NCI-H446 (cell line): ENCODE data around the gene CRYBA4.
A peak's percentile ranks its signal among the peaks of the same experiment; 100 is the strongest.

Experiments used
- DNase-seq, 2 experiments: peaks; one replicate each; lab custom pipeline; 2025; lab: John Stamatoyannopoulos, UW

The CRYBA4 gene

DNA sequence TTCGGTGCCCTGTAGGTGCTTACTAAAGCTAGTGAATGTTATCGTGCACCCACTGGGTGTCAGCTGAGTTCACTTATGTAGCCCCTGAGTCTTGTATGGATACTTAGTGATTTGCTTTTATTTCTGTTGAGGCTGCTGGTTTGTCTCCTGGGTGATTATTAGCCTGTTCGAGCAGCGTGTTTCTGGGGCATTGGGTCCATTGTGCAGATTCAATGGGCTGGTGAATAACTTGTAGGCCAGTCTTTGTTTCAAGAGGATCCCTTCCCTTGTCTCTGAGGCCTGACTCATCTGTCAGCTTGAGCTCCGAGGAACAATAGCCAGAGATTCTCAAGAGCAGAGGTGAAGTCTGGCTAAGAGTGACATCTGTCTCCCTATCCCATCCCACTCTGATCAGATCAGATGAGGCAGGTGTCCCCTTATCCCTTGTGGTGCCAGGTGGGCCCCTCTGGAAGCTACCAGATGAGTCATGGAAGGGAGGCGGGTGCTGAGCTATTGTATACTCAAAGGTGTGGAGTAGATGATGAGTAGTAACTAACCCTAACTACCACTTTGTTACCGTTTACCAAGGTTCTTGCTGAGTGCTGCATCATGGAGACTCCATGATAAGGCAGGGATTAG lies 39.3 kb downstream of the CRYBA4 start:
- no peak for DNase-seq

- no peak for DNase-seq
Observed at GRCh38 chr22:26662160-26662559, 40.4 kb downstream of the CRYBA4 start.

- DNase-seq: no peak
Observed at GRCh38 chr22:26663374-26663923, 41.7 kb downstream of the CRYBA4 start.

GRCh38 chr22:26665813-26666231 lies 44.1 kb downstream of the CRYBA4 start:
- no peak for DNase-seq

GRCh38 chr22:26667140-26667539 lies 45.4 kb downstream of the CRYBA4 start:
- DNase-seq: no peak

- DNase-seq: peak; percentile 80 to 81
Observed at GRCh38 chr22:26669060-26669481, 47.3 kb downstream of the CRYBA4 start.

DNA sequence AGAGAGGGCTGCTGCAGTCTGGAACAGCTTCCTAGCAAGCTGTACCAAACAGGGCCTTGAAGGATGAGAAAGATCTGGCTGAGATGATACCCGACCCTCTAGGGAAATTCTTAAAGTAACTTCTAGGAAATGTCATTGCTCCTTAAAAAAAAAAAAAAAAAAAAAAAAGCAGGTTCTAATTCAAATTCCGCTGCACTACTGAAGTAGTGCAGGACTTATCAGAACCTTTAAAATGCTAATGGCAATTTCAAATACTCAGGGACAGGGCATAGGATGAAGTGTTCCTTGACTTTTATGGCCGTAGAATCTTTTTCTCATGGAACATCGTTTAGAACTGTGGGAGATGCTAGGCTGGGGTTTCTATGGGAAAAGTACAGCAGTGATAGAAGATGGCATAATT lies 48.7 kb downstream of the CRYBA4 start:
- DNase-seq: no peak

DNA sequence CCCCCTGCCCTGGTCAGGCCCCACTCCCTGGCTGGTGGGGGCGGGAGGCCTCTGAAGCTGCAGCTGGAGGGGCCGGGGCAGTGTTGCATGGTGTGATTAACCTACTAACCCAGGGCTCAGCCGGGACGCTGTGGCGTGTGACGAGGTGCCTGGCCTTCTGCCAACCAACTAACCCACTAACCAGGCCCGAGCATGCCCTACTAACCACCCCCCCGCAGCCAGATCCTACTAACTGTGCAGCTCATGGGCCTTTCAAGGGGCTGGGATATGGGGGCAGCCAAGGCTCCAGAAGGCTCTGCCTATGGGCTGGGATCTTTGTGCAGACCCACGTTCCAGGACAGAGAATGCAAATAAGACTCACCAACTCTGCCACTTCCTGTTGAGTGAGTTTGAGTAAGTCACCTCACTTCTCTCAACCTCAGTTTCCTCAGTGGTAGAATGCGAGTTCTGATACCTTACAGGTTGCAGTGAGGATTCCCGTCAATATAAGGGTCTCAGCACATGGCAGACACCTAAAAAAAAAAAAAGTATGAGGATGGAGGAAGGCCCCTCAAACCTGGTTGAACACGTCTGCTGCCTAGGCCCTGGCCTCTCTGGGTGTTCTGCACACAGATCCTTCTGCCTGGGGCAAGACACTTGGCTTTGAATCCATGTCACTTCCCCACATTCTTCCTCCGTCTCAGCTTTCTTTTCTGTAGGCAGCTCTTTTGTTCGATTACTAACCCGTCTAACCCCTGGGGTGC lies 49.7 kb downstream of the CRYBA4 start:
- DNase-seq: no peak

- no peak for DNase-seq
Observed at GRCh38 chr22:26672060-26672471, 50.3 kb downstream of the CRYBA4 start.

- DNase-seq: peak; percentile 99
Observed at GRCh38 chr22:26672590-26673468, 51.1 kb downstream of the CRYBA4 start.

GRCh38 chr22:26673486-26673885 lies 51.7 kb downstream of the CRYBA4 start:
- DNase-seq: no peak

DNA sequence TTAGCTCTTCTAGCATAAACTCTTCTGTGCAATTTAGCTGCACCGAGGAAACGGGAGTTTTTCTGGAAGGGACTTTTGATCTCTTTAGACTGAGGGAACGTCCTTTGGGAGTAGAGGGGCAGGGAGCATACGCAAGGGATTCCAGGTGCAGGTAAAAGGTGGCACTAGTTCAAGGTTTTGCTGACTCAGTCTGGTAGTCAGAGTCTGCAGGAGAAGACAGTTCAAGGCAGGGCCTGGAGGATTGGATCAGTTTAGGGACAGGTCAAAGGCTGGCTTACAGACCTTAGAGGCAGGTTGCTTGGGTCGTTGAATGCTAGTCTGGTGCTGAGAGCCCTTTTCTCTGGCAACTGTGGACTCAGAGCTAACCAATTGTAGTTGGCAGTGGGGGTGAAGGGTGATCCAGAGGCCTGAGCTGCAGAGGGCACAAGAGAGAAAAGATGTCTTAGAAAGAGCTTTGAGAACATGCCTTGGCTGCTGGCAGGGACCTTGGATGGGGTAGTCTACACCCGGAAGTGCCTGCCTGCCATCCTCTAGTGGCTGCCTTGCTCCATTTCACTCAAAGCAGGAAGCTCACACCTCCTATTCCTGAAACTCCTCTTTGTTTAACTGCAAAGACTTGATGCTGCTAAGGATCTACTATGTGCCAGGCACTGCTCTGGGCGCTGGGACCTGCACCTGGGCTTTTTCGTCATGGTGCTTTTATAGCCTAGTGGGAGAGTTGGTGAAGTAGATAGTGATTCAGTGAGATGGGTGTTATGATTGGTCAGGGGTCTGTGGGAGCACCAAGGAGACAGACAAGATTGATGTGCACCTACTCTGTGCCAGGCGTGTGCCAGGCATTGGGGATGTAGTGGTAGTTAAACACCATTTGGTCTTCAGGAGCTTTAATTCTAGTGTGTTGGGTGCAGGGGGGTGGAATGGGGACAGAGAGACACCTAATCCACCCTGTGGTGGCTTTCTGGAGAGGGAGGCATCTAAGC lies 52.7 kb downstream of the CRYBA4 start:
- DNase-seq: no peak

- DNase-seq: no peak
Observed at GRCh38 chr22:26675687-26676268, 54.0 kb downstream of the CRYBA4 start.

DNA sequence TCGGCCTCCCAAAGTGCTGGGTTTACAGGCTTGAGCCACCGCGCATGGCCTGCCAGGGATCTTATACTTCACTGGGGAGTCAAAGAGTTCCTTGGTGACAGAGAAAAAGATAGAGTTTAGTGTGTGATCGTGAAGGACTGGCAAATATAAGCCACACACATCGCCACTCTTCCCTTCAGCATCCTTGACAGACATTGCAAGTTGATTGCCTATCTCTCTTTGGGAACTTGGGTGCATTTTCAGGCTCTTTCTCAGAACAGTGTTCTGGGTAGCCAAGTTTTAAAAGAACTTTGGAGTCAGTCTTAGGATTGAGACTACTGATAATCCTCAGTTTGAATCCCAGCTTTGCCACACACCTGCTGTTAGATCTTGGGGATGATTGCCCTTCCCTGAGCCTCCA lies 55.5 kb downstream of the CRYBA4 start:
- DNase-seq: no peak

DNA sequence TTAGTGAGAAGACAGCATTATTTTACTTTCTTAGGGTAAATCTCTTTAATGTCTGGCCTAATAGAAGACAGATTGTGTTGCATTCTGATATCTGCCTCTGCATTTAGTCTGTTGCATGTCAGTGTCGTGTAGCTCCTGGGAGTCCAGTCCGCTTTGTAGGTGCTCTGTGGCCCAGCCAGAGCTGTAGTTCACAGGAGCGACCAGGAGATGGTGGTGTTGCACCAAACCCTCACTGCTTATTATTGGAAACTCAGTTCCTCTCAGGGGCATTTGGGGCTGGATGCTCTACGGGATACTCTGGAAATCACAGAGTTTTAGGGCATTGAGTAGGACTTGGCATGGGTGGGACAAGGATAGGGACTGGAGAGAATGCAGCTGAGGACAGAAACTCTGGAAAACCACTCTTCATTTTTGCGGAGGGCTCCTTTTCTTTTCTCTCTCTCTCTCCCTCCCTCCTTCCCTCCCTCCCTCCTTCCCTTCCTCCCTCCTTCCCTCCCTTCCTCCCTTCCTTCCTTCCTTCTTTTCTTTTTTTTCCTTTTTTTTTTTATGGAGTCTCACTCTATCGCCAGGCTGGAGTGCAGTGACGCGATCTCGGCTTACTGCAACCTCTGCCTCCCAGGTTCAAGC lies 57.4 kb downstream of the CRYBA4 start:
- DNase-seq: peak; percentile 78 to 87
